ENCODE measurements around the gene GCK. TPM values are rescaled to one million over a fixed set of nuclear protein-coding genes. Genes with fewer than 3 reads are reported as not detected.

Gene GCK
- total RNA-seq, 4 donors from 2014 or later, result 0.25 to 1.2 TPM; not detected in 2

DNA sequence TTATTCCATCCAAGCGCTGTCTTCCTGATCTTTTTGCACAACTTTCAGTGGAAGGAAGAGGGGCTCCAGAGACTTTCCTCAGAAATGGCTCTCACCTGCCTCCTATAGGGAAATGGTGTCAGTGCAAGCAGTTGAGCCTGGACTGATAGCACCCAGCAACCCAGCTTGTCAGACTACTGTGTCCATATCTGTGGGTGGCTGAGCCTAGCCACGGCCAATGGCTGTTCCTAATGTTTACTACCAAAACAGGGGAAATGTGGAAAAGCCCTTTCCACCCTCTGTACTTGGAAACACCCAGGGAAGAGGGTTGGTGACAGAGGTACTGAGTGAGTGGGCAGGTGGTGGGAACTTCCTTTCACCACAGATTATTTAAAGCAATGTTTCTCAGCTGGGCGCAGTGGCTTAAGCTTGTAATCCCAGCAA is 7.2 kb upstream of the GCK start:
- 37 to 51% methylated on average over 3 of the region's 3 CpGs for WGBS, 2 donors
- TF ChIP-seq, protein P1, sequence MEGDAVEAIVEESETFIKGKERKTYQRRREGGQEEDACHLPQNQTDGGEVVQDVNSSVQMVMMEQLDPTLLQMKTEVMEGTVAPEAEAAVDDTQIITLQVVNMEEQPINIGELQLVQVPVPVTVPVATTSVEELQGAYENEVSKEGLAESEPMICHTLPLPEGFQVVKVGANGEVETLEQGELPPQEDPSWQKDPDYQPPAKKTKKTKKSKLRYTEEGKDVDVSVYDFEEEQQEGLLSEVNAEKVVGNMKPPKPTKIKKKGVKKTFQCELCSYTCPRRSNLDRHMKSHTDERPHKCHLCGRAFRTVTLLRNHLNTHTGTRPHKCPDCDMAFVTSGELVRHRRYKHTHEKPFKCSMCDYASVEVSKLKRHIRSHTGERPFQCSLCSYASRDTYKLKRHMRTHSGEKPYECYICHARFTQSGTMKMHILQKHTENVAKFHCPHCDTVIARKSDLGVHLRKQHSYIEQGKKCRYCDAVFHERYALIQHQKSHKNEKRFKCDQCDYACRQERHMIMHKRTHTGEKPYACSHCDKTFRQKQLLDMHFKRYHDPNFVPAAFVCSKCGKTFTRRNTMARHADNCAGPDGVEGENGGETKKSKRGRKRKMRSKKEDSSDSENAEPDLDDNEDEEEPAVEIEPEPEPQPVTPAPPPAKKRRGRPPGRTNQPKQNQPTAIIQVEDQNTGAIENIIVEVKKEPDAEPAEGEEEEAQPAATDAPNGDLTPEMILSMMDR (IDR thresholded peaks at IDR 0.05), result no peak
- no peak for TF ChIP-seq POLR2A (IDR thresholded peaks at IDR 0.05)
- DNase-seq (ENCODE audit: low spot score in 2 of 2), result no peak
- H3K4me3 ChIP-seq (ENCODE audit: low read depth, poor library complexity, severe bottlenecking), result no peak overlapping the region
- intact Hi-C loops (cut with DNase I; ENCODE audit: low total_unique reads), result no loop called here

DNA sequence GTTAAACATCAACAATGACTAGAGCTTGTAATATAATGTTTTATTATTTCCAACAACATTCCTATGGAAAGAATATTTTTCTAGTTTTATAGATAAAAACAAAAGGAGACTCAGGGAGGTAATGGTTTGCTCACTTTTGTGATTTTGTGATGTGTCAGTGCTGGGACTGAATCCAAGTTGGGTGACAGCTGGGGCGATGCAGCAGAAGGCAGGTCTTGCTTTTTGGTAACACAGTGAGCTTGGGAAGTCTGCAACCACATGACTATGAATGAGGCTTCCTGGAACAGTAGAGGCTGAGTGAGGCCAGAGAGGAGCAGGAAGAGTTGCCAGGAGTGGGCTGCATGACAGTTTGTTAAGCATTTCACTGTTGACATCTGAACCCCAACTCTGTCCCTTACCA is 6.7 kb upstream of the GCK start:
- TF ChIP-seq, protein P1 (IDR thresholded peaks at IDR 0.05), result no peak
- TF ChIP-seq POLR2A (IDR thresholded peaks at IDR 0.05), result no peak
- peak in 1 of 2 donors; percentile 20 for DNase-seq (ENCODE audit: low spot score in 2 of 2)
- intact Hi-C loops (cut with DNase I; ENCODE audit: low total_unique reads), result no loop called here
- WGBS, 2 donors, result 39 to 61% methylated on average over 1 of the region's 1 CpG
- no peak overlapping the region for H3K4me3 ChIP-seq (ENCODE audit: low read depth, poor library complexity, severe bottlenecking)

DNA sequence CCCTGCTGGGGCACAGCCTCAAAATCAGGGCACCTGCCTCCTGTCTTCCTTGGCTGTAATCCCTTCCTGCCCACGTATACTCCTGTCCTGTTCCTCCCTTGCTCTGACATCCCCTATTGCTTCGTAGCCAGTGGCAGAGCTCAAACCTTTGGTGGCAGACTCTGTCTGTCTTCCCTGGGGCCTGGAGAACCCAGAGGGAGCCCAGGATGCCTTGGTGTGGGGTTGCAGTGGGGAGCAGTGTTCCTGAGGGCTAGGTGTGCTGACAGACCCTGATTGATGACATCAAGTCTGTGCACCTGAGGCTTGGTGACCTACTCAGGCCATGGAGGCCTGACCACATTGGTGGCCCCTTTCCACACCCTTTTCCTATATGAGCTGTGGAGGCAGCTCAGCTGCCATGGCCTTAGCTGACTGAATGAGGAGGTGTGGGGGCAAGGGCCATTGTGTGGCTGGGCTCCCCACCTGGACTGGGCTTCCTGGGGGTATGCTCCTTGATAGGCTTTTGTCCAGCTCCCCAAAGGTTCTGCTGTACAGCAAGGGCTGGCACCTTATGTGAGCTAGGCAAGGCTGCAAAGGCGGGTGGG is 5.4 kb upstream of the GCK start:
- 85 to 86% methylated on average over 3 of the region's 3 CpGs for WGBS, 2 donors
- TF ChIP-seq, protein P1 (IDR thresholded peaks at IDR 0.05), result no peak
- no peak for TF ChIP-seq POLR2A (IDR thresholded peaks at IDR 0.05)
- DNase-seq (ENCODE audit: low spot score in 2 of 2), result peak in 1 of 2 donors; percentile 53
- intact Hi-C loops (cut with DNase I; ENCODE audit: low total_unique reads), result no loop called here
- no peak overlapping the region for H3K4me3 ChIP-seq (ENCODE audit: low read depth, poor library complexity, severe bottlenecking)

DNA sequence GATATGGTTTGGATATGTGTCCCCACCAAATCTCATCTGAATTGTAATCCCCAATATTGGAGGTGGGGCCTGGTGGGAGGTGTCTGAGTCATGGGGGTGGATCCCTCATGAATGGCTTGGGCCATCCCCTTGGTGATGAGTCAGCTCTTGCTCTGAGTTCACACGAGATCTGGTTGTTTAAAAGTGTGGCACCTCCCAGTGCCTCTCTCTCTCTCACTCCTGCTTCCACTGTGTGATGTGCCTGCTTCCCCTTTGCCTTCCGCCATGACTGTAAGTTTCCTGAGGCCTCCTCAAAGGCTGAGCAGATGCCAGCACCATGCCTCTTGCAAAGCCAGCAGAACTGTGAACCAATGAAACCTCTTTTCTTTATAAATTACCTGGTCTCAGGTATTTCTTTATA is 4.8 kb upstream of the GCK start:
- 44 to 52% methylated on average over 2 of the region's 2 CpGs for WGBS, 2 donors
- H3K4me3 ChIP-seq (ENCODE audit: low read depth, poor library complexity, severe bottlenecking), result no peak overlapping the region
- TF ChIP-seq, protein P1 (IDR thresholded peaks at IDR 0.05), result no peak
- TF ChIP-seq POLR2A (IDR thresholded peaks at IDR 0.05), result no peak
- DNase-seq (ENCODE audit: low spot score in 2 of 2), result peak in 1 of 2 donors; percentile 13
- intact Hi-C loops (cut with DNase I; ENCODE audit: low total_unique reads), result no loop called here

DNA sequence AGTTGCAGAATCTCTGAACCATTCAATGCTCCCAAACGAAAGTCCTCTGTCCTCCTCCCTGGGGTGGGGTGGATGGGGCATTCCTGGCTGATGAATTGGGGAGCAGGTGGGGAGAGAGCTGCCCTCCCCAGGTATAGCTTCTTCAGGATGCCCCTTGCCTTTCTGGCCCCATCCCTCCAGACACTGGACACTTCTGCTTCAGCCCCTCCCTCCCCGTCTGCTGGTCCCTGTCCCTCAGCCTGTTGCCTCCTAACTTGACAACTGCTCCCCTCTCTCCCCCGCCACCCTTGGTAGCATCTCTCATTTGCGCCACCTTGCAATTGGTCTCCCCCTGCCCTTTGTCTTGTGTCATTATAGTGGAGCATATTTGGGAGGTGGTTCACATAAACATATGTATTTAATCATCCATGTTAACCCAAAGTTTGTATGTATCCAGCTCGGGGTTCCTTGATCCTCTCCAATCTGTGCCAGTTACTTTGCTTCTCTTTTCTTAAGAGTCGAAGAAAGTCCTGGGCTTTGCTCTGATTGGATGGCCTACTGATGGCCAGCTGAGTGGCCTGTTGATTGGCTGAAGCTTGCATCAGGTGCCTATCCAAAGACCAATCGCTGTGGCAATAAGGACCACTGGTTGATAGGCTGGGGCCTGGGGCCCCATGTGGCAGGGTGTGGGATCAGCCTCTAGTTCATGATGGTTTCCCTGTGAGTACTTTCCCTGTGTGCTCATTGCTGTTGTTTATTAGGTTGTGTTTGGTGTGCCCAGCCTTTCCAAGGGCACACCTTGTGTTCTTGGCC is 4.0 kb upstream of the GCK start:
- WGBS, 2 donors, result 86 to 93% methylated on average over 7 of the region's 7 CpGs
- TF ChIP-seq POLR2A (IDR thresholded peaks at IDR 0.05), result no peak
- TF ChIP-seq, protein P1 (IDR thresholded peaks at IDR 0.05), result no peak
- H3K4me3 ChIP-seq (ENCODE audit: low read depth, poor library complexity, severe bottlenecking), result no peak overlapping the region
- intact Hi-C loops (cut with DNase I; ENCODE audit: low total_unique reads), result no loop called here
- DNase-seq (ENCODE audit: low spot score in 2 of 2), result peak in 1 of 2 donors; percentile 66
